OCI-LY3 (cell line): ENCODE data around the gene GAB4.

Experiments used
- H2AFZ ChIP-seq: fragments of 200-600, 300-600 bp; shearing (Covaris generic); 2 replicates; pipeline ENCODE4 v1.6.0; 2014; ENCODE audit warnings: antibody characterized with exemption, low read depth, low read length
- H3K27ac ChIP-seq: fragments of 200-600, 300-600 bp; sonication (generic); 2 replicates; pipeline ENCODE4 v1.5.1; 2014; ENCODE audit warnings: mild to moderate bottlenecking, low read length, moderate library complexity, mixed read lengths
- H3K27me3 ChIP-seq: fragments of 200-600, 300-600 bp; sonication (generic); 2 replicates; pipeline ENCODE4 v1.6.1; 2014; ENCODE audit warnings: low read depth, low read length, mixed read lengths
- H3K36me3 ChIP-seq: fragments of 200-600, 300-600 bp; sonication (generic); replicated peaks from 2 replicates; pipeline ENCODE3; 2014; ENCODE audit warnings: low read depth, low read length, mixed read lengths
- H3K4me1 ChIP-seq: fragments of 300-600, 200-600 bp; sonication (generic); 2 replicates; pipeline ENCODE4 v1.6.1; 2014; ENCODE audit warnings: low read length, mixed read lengths
- H3K4me2 ChIP-seq: fragments of 200-600, 300-600 bp; sonication (generic); 2 replicates; pipeline ENCODE4 v1.6.1; 2014; ENCODE audit warnings: low read length, mixed read lengths
- H3K4me3 ChIP-seq: fragments of 300-600, 200-600 bp; sonication (generic); 2 replicates; pipeline ENCODE4 v1.5.1; 2014; ENCODE audit warnings: antibody characterized with exemption, mild to moderate bottlenecking, low read length, moderate library complexity
- H3K79me2 ChIP-seq: fragments of 300-600, 200-600 bp; shearing (Covaris generic); 2 replicates; pipeline ENCODE4 v1.6.1; 2014; ENCODE audit warnings: mild to moderate bottlenecking, low read length, mixed read lengths
- H3K9ac ChIP-seq: fragments of 300-600, 200-600 bp; shearing (Covaris generic); 2 replicates; pipeline ENCODE4 v1.6.0; 2014; ENCODE audit warnings: mild to moderate bottlenecking, low read length, moderate library complexity
- H3K9me3 ChIP-seq: fragments of 200-600, 300-600 bp; shearing (Covaris generic); 2 replicates; pipeline ENCODE4 v1.6.1; 2014; ENCODE audit warnings: low read length, mixed read lengths; ENCODE audit not compliant: insufficient read depth
- H4K20me1 ChIP-seq: fragments of 200-600, 300-600 bp; sonication (generic); 2 replicates; pipeline ENCODE4 v1.6.1; 2016; ENCODE audit warnings: low read length, mixed read lengths; ENCODE audit not compliant: insufficient read depth
- CTCF ChIP-seq: fragments of 200-600, 300-600 bp; sonication (generic); IDR thresholded peaks from 2 replicates; pipeline ENCODE4 v1.5.1; 2014; ENCODE audit warnings: antibody characterized with exemption, low read length, low read depth
- EZH2phosphoT487 ChIP-seq: fragments of 200-600 bp; shearing (Covaris generic); IDR thresholded peaks from 2 replicates; pipeline ENCODE4 v1.6.1; 2018; ENCODE audit warnings: antibody characterized with exemption, mixed run types, low read depth

GAB4 gene

GRCh38 chr22:16959345-16959930 lies 48.6 kb downstream of the GAB4 start:
- H3K4me3 ChIP-seq: no peak overlapping the region
- H3K9me3 ChIP-seq: no peaks in the 10 kb centered on the region
- H3K27ac ChIP-seq: no peak overlapping the region
- H2AFZ ChIP-seq: no peak overlapping the region
- H3K4me1 ChIP-seq: no peaks in the 10 kb centered on the region
- no peak overlapping the region for H3K4me2 ChIP-seq
- no peaks in the 10 kb centered on the region for H3K36me3 ChIP-seq
- no peaks in the 10 kb centered on the region for H3K27me3 ChIP-seq
- H3K79me2 ChIP-seq: no peaks in the 10 kb centered on the region
- no peak overlapping the region for H3K9ac ChIP-seq
- no peaks in the 10 kb centered on the region for H4K20me1 ChIP-seq
- TF ChIP-seq EZH2phosphoT487 (no peak), CTCF (no peak)

GRCh38 chr22:16958475-16958874 lies 49.5 kb downstream of the GAB4 start:
- Histone ChIP-seq H4K20me1 (no peaks in the 10 kb centered on the region), H3K4me3 (no peak overlapping the region), H3K4me2 (no peak overlapping the region), H3K9me3 (no peaks in the 10 kb centered on the region), H3K9ac (no peak overlapping the region), H3K27ac (no peak overlapping the region), H3K27me3 (no peaks in the 10 kb centered on the region), H3K36me3 (no peaks in the 10 kb centered on the region), H3K4me1 (no peaks in the 10 kb centered on the region), H3K79me2 (no peaks in the 10 kb centered on the region), H2AFZ (no peak overlapping the region)
- TF ChIP-seq CTCF: no peak
- TF ChIP-seq EZH2phosphoT487: no peak

- Histone ChIP-seq H2AFZ (no peak overlapping the region), H3K36me3 (no peaks in the 10 kb centered on the region), H3K4me3 (no peak overlapping the region), H3K9ac (no peak overlapping the region), H3K79me2 (no peaks in the 10 kb centered on the region), H3K4me1 (no peaks in the 10 kb centered on the region), H4K20me1 (no peaks in the 10 kb centered on the region), H3K27ac (no peak overlapping the region), H3K4me2 (no peak overlapping the region), H3K9me3 (no peaks in the 10 kb centered on the region), H3K27me3 (no peaks in the 10 kb centered on the region)
- no peak for TF ChIP-seq EZH2phosphoT487
- TF ChIP-seq CTCF: no peak
These were observed 50.2 kb downstream of the GAB4 start for GRCh38 chr22:16957781-16958180.

GRCh38 chr22:16956290-16956689 lies 51.7 kb downstream of the GAB4 start:
- no peak for TF ChIP-seq EZH2phosphoT487
- no peak for TF ChIP-seq CTCF

More at GRCh38 chr22:16956290-16956689, 51.7 kb downstream of the GAB4 start:
- H3K9me3 ChIP-seq: no peaks in the 10 kb centered on the region
- no peaks in the 10 kb centered on the region for H4K20me1 ChIP-seq
- H3K27ac ChIP-seq: no peak overlapping the region
- H3K4me2 ChIP-seq: no peak overlapping the region
- no peaks in the 10 kb centered on the region for H3K4me1 ChIP-seq
- no peaks in the 10 kb centered on the region for H3K27me3 ChIP-seq
- no peaks in the 10 kb centered on the region for H3K79me2 ChIP-seq
- no peak overlapping the region for H3K9ac ChIP-seq
- H2AFZ ChIP-seq: no peak overlapping the region
- no peak overlapping the region for H3K4me3 ChIP-seq
- no peaks in the 10 kb centered on the region for H3K36me3 ChIP-seq
